HepG2 (cell line): ENCODE measurements around the gene NAIF1. TPM values are rescaled to one million over a fixed set of nuclear protein-coding genes. Genes with fewer than 3 reads are reported as not detected.

ENCODE experiments used
- AKNA ChIP-seq: sonication (generic); formaldehyde crosslinking; IDR thresholded peaks from 2 replicates; pipeline ENCODE4 v1.4.0; 2020; ENCODE audit warnings: missing genetic modification reagents, borderline replicate concordance
- CEBPG ChIP-seq: IDR thresholded peaks from 2 replicates; pipeline ENCODE4 v1.6.1; 2016
- CENPX ChIP-seq: sonication (generic); formaldehyde crosslinking; IDR thresholded peaks from 2 replicates; pipeline ENCODE4 v1.9.0; 2021; ENCODE audit warnings: mild to moderate bottlenecking, missing genetic modification reagents, moderate library complexity
- EHMT2 ChIP-seq: fragments of 200-600 bp; sonication (generic); IDR thresholded peaks from 2 replicates; pipeline ENCODE4 v1.7.0; 2017; ENCODE audit warnings: antibody characterized with exemption, low read depth, low read length, borderline replicate concordance
- GFI1 ChIP-seq: sonication (generic); formaldehyde crosslinking; IDR thresholded peaks from 2 replicates; pipeline ENCODE4 v1.5.0; 2020; ENCODE audit warnings: missing genetic modification reagents, mild to moderate bottlenecking, borderline replicate concordance
- HDAC1 ChIP-seq: sonication (generic); formaldehyde crosslinking; IDR thresholded peaks from 2 replicates; pipeline ENCODE4 v1.5.1; 2020; ENCODE audit warnings: mild to moderate bottlenecking, missing genetic modification reagents
- HIVEP1 ChIP-seq: sonication (generic); formaldehyde crosslinking; IDR thresholded peaks from 2 replicates; pipeline ENCODE4 v1.4.0; 2020; ENCODE audit warnings: mild to moderate bottlenecking, missing genetic modification reagents
- HMG20B ChIP-seq: conservative IDR thresholded peaks from 2 replicates; pipeline ENCODE4 v1.6.1; 2016; ENCODE audit warnings: missing genetic modification reagents, missing compliant biosample characterization
- HNF4A ChIP-seq: sonication (generic); formaldehyde crosslinking; IDR thresholded peaks from 2 replicates; pipeline ENCODE4 v1.4.0; 2020; ENCODE audit warnings: missing genetic modification reagents
- KDM1A ChIP-seq: IDR thresholded peaks from 2 replicates; pipeline ENCODE4 v1.6.1; 2016; ENCODE audit warnings: missing compliant biosample characterization
- NRL ChIP-seq: sonication (generic); formaldehyde crosslinking; IDR thresholded peaks from 2 replicates; pipeline ENCODE4 v1.5.0; 2020; ENCODE audit warnings: missing genetic modification reagents, mild to moderate bottlenecking, moderate library complexity, borderline replicate concordance
- PAWR ChIP-seq: sonication (generic); formaldehyde crosslinking; IDR thresholded peaks from 2 replicates; pipeline ENCODE4 v1.4.0; 2020; ENCODE audit warnings: missing genetic modification reagents, mild to moderate bottlenecking, borderline replicate concordance
- PITX1 ChIP-seq: sonication (generic); formaldehyde crosslinking; IDR thresholded peaks from 2 replicates; pipeline ENCODE4 v1.5.1; 2020; ENCODE audit warnings: mild to moderate bottlenecking, missing genetic modification reagents
- POLR2A ChIP-seq, 2 experiments: IDR thresholded peaks; 2 replicates each; pipeline ENCODE4 v1.6.1; 2011; ENCODE audit warnings: low read depth in 2 of 2, low read length in 2 of 2, mild to moderate bottlenecking in 1 of 2, moderate library complexity in 1 of 2; ENCODE audit not compliant: insufficient read depth in 1 of 2
- REXO4 ChIP-seq: sonication (generic); formaldehyde crosslinking; IDR thresholded peaks from 2 replicates; pipeline ENCODE4 v1.8.0; 2022; ENCODE audit warnings: missing genetic modification reagents, mild to moderate bottlenecking, borderline replicate concordance
- SALL1 ChIP-seq: sonication (generic); formaldehyde crosslinking; IDR thresholded peaks from 2 replicates; pipeline ENCODE4 v1.8.0; 2022; ENCODE audit warnings: mild to moderate bottlenecking, missing genetic modification reagents
- SIN3B ChIP-seq: fragments of 150-350 bp; IDR thresholded peaks from 2 replicates; pipeline ENCODE4 v1.6.1; 2014; ENCODE audit warnings: low read length
- SNRNP70 ChIP-seq: fragments of 200-400 bp; formaldehyde crosslinking; IDR thresholded peaks from 2 replicates; pipeline ENCODE4 v1.6.1; 2017; ENCODE audit warnings: mild to moderate bottlenecking, low read depth, low read length, moderate library complexity
- ZBTB34 ChIP-seq: sonication (generic); formaldehyde crosslinking; IDR thresholded peaks from 2 replicates; pipeline ENCODE4 v1.8.0; 2022; ENCODE audit warnings: mild to moderate bottlenecking, missing genetic modification reagents
- ZC3H13 ChIP-seq: sonication (generic); formaldehyde crosslinking; IDR thresholded peaks from 2 replicates; pipeline ENCODE4 v1.8.1; 2023; ENCODE audit warnings: mild to moderate bottlenecking, missing genetic modification reagents, moderate library complexity
- ZC3H4 ChIP-seq: sonication (generic); formaldehyde crosslinking; IDR thresholded peaks from 2 replicates; pipeline ENCODE4 v1.4.0; 2020; ENCODE audit warnings: missing genetic modification reagents, borderline replicate concordance
- ZNF124 ChIP-seq: sonication (generic); formaldehyde crosslinking; IDR thresholded peaks from 2 replicates; pipeline ENCODE4 v1.4.0; 2020; ENCODE audit warnings: missing genetic modification reagents
- ZNF768 ChIP-seq: sonication (generic); formaldehyde crosslinking; IDR thresholded peaks from 2 replicates; pipeline ENCODE4 v1.4.0; 2020; ENCODE audit warnings: missing genetic modification reagents
- ZNF790 ChIP-seq: sonication (generic); formaldehyde crosslinking; IDR thresholded peaks from 2 replicates; pipeline ENCODE4 v1.8.0; 2022; ENCODE audit warnings: missing genetic modification reagents, mild to moderate bottlenecking, borderline replicate concordance
- ZSCAN20 ChIP-seq: sonication (generic); formaldehyde crosslinking; IDR thresholded peaks from 2 replicates; pipeline ENCODE4 v1.4.0; 2020; ENCODE audit warnings: missing genetic modification reagents, mild to moderate bottlenecking, borderline replicate concordance
- polyA plus RNA-seq, 8 experiments: library from polyadenylated mRNA; depleted of rRNA in 3 of 8; stranded (reverse) in 7 of 8; unstranded in 1 of 8; fragments of >200 nt; fragmentation: Illumina TruSeq in 4 of 8; extraction: Trizol in 4 of 8; gene quantifications; 2 replicates each; pipeline versions ENCODE4 v1.2.1 to v1.2.3, GENCODE V29; 2011 to 2016; ENCODE audit warnings: low read depth in 4 of 8, missing spikeins in 1 of 8, mixed read lengths in 1 of 8; ENCODE audit not compliant: insufficient read depth in 1 of 8
- total RNA-seq, 5 experiments: library from RNA; depleted of rRNA; stranded (reverse); fragments of >200 nt; fragmentation: Illumina TruSeq; extraction: Trizol; gene quantifications; 2 replicates each; pipeline ENCODE4 v1.2.3, GENCODE V29; 2016; ENCODE audit warnings: low read depth in 1 of 5

Gene NAIF1
- total and polyA plus RNA-seq, 2 of the 13 experiments (the other 11 are each of a cell fraction or from before 2014, with no cell fraction given): 6.0 to 6.9 TPM

GRCh38 chr9:128066713-128067644 lies at the start of gene NAIF1 (continued):
- TF ChIP-seq ZNF124 (CRISPR knock-in tag) (no peak), ZNF768 (CRISPR knock-in tag) (no peak), AKNA (CRISPR knock-in tag) (no peak), CEBPG (CRISPR knock-in tag) (no peak), REXO4 (no peak), NRL (CRISPR knock-in tag) (0 out of 2 replicates have a peak, but pooled peaks have one; percentile 57), KDM1A (CRISPR knock-in tag) (no peak), ZSCAN20 (CRISPR knock-in tag) (no peak), HDAC1 (CRISPR knock-in tag) (peak; percentile 36; the same call in 1 of the 2 replicates), HIVEP1 (CRISPR knock-in tag) (peak; percentile 41; the same call in 1 of the 2 replicates), ZC3H13 (CRISPR knock-in tag) (no peak), PITX1 (CRISPR knock-in tag) (no peak; the same call in 1 of the 2 replicates), SALL1 (CRISPR knock-in tag) (peak; percentile 44; the same call in 1 of the 2 replicates), PAWR (CRISPR knock-in tag) (no peak), ZC3H4 (no peak), ZNF790 (CRISPR knock-in tag) (0 out of 2 replicates have a peak, but pooled peaks have one; percentile 44), SNRNP70 (peak; percentile 96), EHMT2 (no peak), GFI1 (no peak), SIN3B (peak; percentile 6; the same call in 1 of the 2 replicates), ZBTB34 (CRISPR knock-in tag) (no peak), HMG20B (CRISPR knock-in tag) (no peak), CENPX (CRISPR knock-in tag) (no peak), POLR2A (IDR thresholded peaks at IDR 0.05; ENCODE audit: insufficient read depth in 1 of 2, low read depth in 2 of 2, low read length in 2 of 2) (peak in 1 of 2 experiments; percentile 50; a peak in 1 of 4 replicates), HNF4A (no peak)
